ENCODE results near the gene RIBC2. TPM values are rescaled to one million over a fixed set of nuclear protein-coding genes. Genes with fewer than 3 reads are reported as not detected.

The RIBC2 gene
- polyA plus RNA-seq, 1 donor (not counting 4 experiments of a cell fraction or from before 2014, with no cell fraction given): 0.12 TPM

- Histone ChIP-seq H3K4me3 (ENCODE audit: control insufficient read depth in 2 of 3, extremely low read depth in 1 of 3, insufficient read depth in 2 of 3, low read depth in 1 of 3, low read length in 3 of 3) (no peak overlapping the region), H3K9me3 (ENCODE audit: control insufficient read depth, low read depth, low read length) (no peaks in the 10 kb centered on the region), H3K4me1 (ENCODE audit: control insufficient read depth, extremely low read depth, insufficient read depth, low read length) (no peaks in the 10 kb centered on the region), H4K20me1 (ENCODE audit: control insufficient read depth, extremely low read depth, insufficient read depth, low read length) (no peaks in the 10 kb centered on the region), H3K27me3 (ENCODE audit: control insufficient read depth, extremely low read depth, insufficient read depth, low read length) (peaks cover 4% of the 10 kb centered on the region), H3K4me2 (ENCODE audit: control insufficient read depth, extremely low read depth, insufficient read depth, low read depth, low read length) (no peak overlapping the region), H3K79me2 (ENCODE audit: control insufficient read depth, insufficient read depth, low read length) (no peaks in the 10 kb centered on the region), H3K27ac (ENCODE audit: control insufficient read depth, insufficient read depth, low read length) (no peak overlapping the region), H2AFZ (ENCODE audit: control insufficient read depth, low read length) (no peak overlapping the region), H3K36me3 (ENCODE audit: control insufficient read depth in 2 of 2, extremely low read depth in 1 of 2, insufficient read depth in 2 of 2, low read length in 2 of 2) (no peaks in the 10 kb centered on the region), H3K9ac (ENCODE audit: control insufficient read depth, extremely low read depth, insufficient read depth, low read length) (no peak overlapping the region), H3K9me1 (ENCODE audit: control insufficient read depth, extremely low read depth, insufficient read depth, low read length) (no peaks in the 10 kb centered on the region)
- dilution Hi-C loops (cut with MboI; ENCODE audit: extremely low pct_ligation_motif_present, low sequenced_read_pairs): no loop called here
- no peak for DNase-seq (ENCODE audit: low read depth, low spot score)
- no peak for FAIRE-seq
- TF ChIP-seq CTCF (optimal IDR thresholded peaks at IDR 0.05 in 1 of 3, IDR thresholded peaks at IDR 0.05 in 1 of 3, conservative IDR thresholded peaks at IDR 0.05 in 1 of 3; ENCODE audit: extremely low read depth in 1 of 3, insufficient read depth in 2 of 3, low read length in 3 of 3) (no peak), EZH2 (IDR thresholded peaks at IDR 0.05; ENCODE audit: low read length) (no peak)
Observed at GRCh38 chr22:45429981-45430775, 16.7 kb downstream of the RIBC2 start.

DNA sequence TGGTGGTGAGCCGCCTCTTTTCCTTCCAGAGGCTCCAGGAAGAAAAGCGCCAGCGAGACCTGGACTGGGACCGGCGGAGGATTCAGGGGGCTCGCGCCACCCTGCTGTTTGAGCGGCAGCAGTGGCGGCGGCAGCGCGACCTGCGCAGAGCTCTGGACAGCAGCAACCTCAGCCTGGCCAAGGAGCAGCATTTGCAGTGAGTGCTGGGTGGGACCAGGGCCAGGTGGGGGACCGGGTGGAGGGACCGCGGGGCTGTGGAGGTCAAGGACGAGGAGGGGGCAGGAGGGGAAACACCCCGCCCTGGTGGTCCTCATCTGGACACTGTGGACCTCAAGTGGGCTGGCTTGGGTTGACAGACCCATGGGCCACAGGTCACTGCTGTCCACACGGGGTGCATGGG, 17.4 kb downstream of the RIBC2 start:
- no peak for TF ChIP-seq EZH2 (IDR thresholded peaks at IDR 0.05; ENCODE audit: low read length)
- TF ChIP-seq CTCF (optimal IDR thresholded peaks at IDR 0.05 in 1 of 3, IDR thresholded peaks at IDR 0.05 in 1 of 3, conservative IDR thresholded peaks at IDR 0.05 in 1 of 3; ENCODE audit: extremely low read depth in 1 of 3, insufficient read depth in 2 of 3, low read length in 3 of 3): no peak
- no peaks in the 10 kb centered on the region for H3K79me2 ChIP-seq (ENCODE audit: control insufficient read depth, insufficient read depth, low read length)
- H3K27ac ChIP-seq (ENCODE audit: control insufficient read depth, insufficient read depth, low read length): no peak overlapping the region
- H2AFZ ChIP-seq (ENCODE audit: control insufficient read depth, low read length): no peak overlapping the region
- H3K9me3 ChIP-seq (ENCODE audit: control insufficient read depth, low read depth, low read length): no peaks in the 10 kb centered on the region
- H3K9ac ChIP-seq (ENCODE audit: control insufficient read depth, extremely low read depth, insufficient read depth, low read length): no peak overlapping the region
- FAIRE-seq (no peak), DNase-seq (ENCODE audit: low read depth, low spot score) (no peak)
- H3K4me3 ChIP-seq (ENCODE audit: control insufficient read depth in 2 of 3, extremely low read depth in 1 of 3, insufficient read depth in 2 of 3, low read depth in 1 of 3, low read length in 3 of 3): no peak overlapping the region
- H3K27me3 ChIP-seq (ENCODE audit: control insufficient read depth, extremely low read depth, insufficient read depth, low read length): peaks cover 4% of the 10 kb centered on the region
- H4K20me1 ChIP-seq (ENCODE audit: control insufficient read depth, extremely low read depth, insufficient read depth, low read length): no peaks in the 10 kb centered on the region
- H3K9me1 ChIP-seq (ENCODE audit: control insufficient read depth, extremely low read depth, insufficient read depth, low read length): no peaks in the 10 kb centered on the region
- dilution Hi-C loops (cut with MboI; ENCODE audit: extremely low pct_ligation_motif_present, low sequenced_read_pairs): no loop called here
- no peaks in the 10 kb centered on the region for H3K36me3 ChIP-seq (ENCODE audit: control insufficient read depth in 2 of 2, extremely low read depth in 1 of 2, insufficient read depth in 2 of 2, low read length in 2 of 2)
- H3K4me1 ChIP-seq (ENCODE audit: control insufficient read depth, extremely low read depth, insufficient read depth, low read length): peaks cover 5% of the 10 kb centered on the region
- H3K4me2 ChIP-seq (ENCODE audit: control insufficient read depth, extremely low read depth, insufficient read depth, low read depth, low read length): no peak overlapping the region

Data from keratinocyte (primary cell).